Neuronal stem cell (in vitro differentiated cells): ENCODE measurements around the gene GNL3.

Source experiments
- DNase-seq: peaks from one replicate; pipeline ENCODE4 v3.0.0-alpha.2; 2013; ENCODE audit warnings: low spot score
- H2AFZ ChIP-seq: one replicate; pipeline ENCODE4 v1.6.1; 2013; ENCODE audit warnings: mild to moderate bottlenecking, low read length, inconsistent platforms
- H2AK5ac ChIP-seq: 2 replicates; pipeline ENCODE4 v1.6.1; 2013; ENCODE audit warnings: low read depth, mild to moderate bottlenecking, inconsistent platforms, low read length, moderate library complexity, mixed read lengths
- H2BK120ac ChIP-seq: 2 replicates; pipeline ENCODE4 v1.6.1; 2013; ENCODE audit warnings: low read depth, mild to moderate bottlenecking, inconsistent platforms, low read length, moderate library complexity, mixed read lengths
- H2BK12ac ChIP-seq: one replicate; pipeline ENCODE4 v1.6.1; 2013; ENCODE audit warnings: low read length, inconsistent platforms
- H2BK15ac ChIP-seq: 2 replicates; pipeline ENCODE4 v1.6.1; 2013; ENCODE audit warnings: mild to moderate bottlenecking, low read length, inconsistent platforms, mixed read lengths
- H2BK5ac ChIP-seq: one replicate; pipeline ENCODE4 v1.6.1; 2013; ENCODE audit warnings: inconsistent platforms, mild to moderate bottlenecking, low read length, moderate library complexity
- H3K14ac ChIP-seq: one replicate; pipeline ENCODE4 v1.6.1; 2013; ENCODE audit warnings: low read length, inconsistent platforms
- H3K18ac ChIP-seq: 2 replicates; pipeline ENCODE4 v1.6.1; 2013; ENCODE audit warnings: low read length, inconsistent platforms
- H3K23ac ChIP-seq: 2 replicates; pipeline ENCODE4 v1.6.1; 2013; ENCODE audit warnings: low read depth, mild to moderate bottlenecking, mixed read lengths, low read length, inconsistent platforms; ENCODE audit not compliant: poor library complexity
- H3K27ac ChIP-seq: replicated peaks from 3 replicates; pipeline ENCODE4 v1.5.1; 2013; ENCODE audit warnings: low read length, inconsistent platforms
- H3K27me3 ChIP-seq, 3 experiments: 2 replicates each; pipeline ENCODE4 v1.6.1; 2013; ENCODE audit warnings: low read length in 3 of 3, mild to moderate bottlenecking in 2 of 3, inconsistent platforms in 1 of 3, low read depth in 1 of 3, mixed read lengths in 1 of 3, moderate library complexity in 1 of 3; ENCODE audit not compliant: control insufficient read depth in 3 of 3, insufficient read depth in 3 of 3
- H3K36me3 ChIP-seq, 2 donors: replicated peaks in 1 of 2; 2 replicates each; pipeline ENCODE4 v1.6.1; 2013; ENCODE audit warnings: low read length in 2 of 2; ENCODE audit not compliant: control insufficient read depth in 2 of 2, insufficient read depth in 2 of 2
- H3K4ac ChIP-seq: 2 replicates; pipeline ENCODE4 v1.6.1; 2013; ENCODE audit warnings: inconsistent platforms, mild to moderate bottlenecking, low read length, moderate library complexity
- H3K4me1 ChIP-seq, 2 donors: 1 replicate in 1 of 2; 2 replicates in 1 of 2; pipeline ENCODE4 v1.6.1; 2013; ENCODE audit warnings: low read length in 2 of 2, low read depth in 1 of 2; ENCODE audit not compliant: control insufficient read depth in 2 of 2, insufficient read depth in 1 of 2
- H3K4me2 ChIP-seq: one replicate; pipeline ENCODE4 v1.6.1; 2013; ENCODE audit warnings: mild to moderate bottlenecking, low read length, inconsistent platforms; ENCODE audit not compliant: insufficient read depth, poor library complexity, severe bottlenecking
- H3K4me3 ChIP-seq, 2 donors: 2 replicates each; pipeline ENCODE4 v1.5.1; 2013; ENCODE audit warnings: low read length in 2 of 2, mild to moderate bottlenecking in 2 of 2, inconsistent platforms in 1 of 2, moderate library complexity in 1 of 2
- H3K79me1 ChIP-seq: one replicate; pipeline ENCODE4 v1.6.1; 2013; ENCODE audit warnings: low read depth, mild to moderate bottlenecking, inconsistent platforms, low read length, moderate library complexity
- H3K9ac ChIP-seq: one replicate; pipeline ENCODE4 v1.6.1; 2013; ENCODE audit warnings: mild to moderate bottlenecking, low read depth, low read length, inconsistent platforms; ENCODE audit not compliant: poor library complexity
- H3K9me3 ChIP-seq, 2 donors: replicated peaks in 1 of 2; 2 replicates each; pipeline versions ENCODE3 to v1.6.1; 2013; ENCODE audit warnings: low read length in 2 of 2, mild to moderate bottlenecking in 2 of 2, inconsistent platforms in 1 of 2, low read depth in 1 of 2, mixed read lengths in 1 of 2, moderate library complexity in 1 of 2; ENCODE audit not compliant: control insufficient read depth in 2 of 2, insufficient read depth in 1 of 2
- H4K8ac ChIP-seq: one replicate; pipeline ENCODE4 v1.6.1; 2013; ENCODE audit warnings: low read depth, mild to moderate bottlenecking, inconsistent platforms, low read length, moderate library complexity
- H4K91ac ChIP-seq: one replicate; pipeline ENCODE4 v1.6.1; 2013; ENCODE audit warnings: low read length, low read depth, mild to moderate bottlenecking, inconsistent platforms; ENCODE audit not compliant: poor library complexity
- WGBS, 2 donors: extraction: QIAGEN DNeasy Blood & Tissue Kit; methylation state at CpG; one replicate each; pipeline ENCODE4 v1.1.7; 2013; ENCODE audit warnings: missing lambda C conversion rate in 2 of 2, mixed read lengths in 1 of 2; ENCODE audit not compliant: insufficient read length in 2 of 2, insufficient replicate concordance in 1 of 2; ENCODE audit errors: extremely low coverage in 2 of 2; 5-methylcytosine and 5-hydroxymethylcytosine counted together

The GNL3 gene

DNA sequence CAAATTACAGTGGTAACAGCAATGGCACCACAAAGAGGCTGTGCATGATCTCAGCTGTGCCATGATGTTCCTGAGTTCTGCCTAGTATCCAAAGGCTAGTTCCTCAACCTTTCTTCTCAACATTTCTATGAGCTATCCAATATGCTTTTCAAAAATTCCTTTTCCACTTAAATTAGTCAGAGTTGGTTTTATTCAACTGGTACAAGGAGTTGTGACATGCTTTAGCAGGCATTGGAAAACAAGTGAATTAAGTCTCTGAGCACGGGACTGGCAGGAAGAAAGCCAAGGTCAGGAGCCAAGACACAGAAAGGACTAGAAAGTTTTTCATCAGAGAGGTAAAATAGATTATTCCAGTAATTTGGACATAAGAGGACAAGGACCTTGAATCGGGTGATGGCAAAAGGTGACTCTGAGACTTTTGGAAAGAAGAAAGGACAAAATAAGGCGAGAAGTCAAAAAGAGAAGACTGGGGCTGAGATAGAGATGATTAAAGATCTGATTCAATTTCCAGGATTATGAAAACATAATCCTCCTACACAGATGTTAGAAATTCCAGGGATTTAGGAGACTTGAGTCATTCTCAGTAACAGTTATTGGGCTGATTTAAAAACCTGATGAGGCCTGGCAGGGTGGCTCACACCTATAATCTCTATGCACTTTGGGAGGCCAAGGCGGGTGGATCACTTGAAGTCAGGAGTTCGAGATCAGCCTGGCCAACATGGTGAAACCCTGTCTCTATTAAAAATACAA lies 36.2 kb upstream of the GNL3 start:
- Histone ChIP-seq H3K4me2 (no peak overlapping the region), H3K79me1 (no peaks in the 10 kb centered on the region), H3K27me3 (no peaks in the 10 kb centered on the region), H2AK5ac (no peak overlapping the region), H3K18ac (no peak overlapping the region), H2AFZ (no peak overlapping the region), H3K4ac (no peak overlapping the region), H3K23ac (no peak overlapping the region), H3K9ac (no peak overlapping the region), H3K27ac (no peak overlapping the region), H3K4me3 (no peak overlapping the region), H4K8ac (no peak overlapping the region), H2BK12ac (no peak overlapping the region), H3K36me3 (peaks cover 18 to 95% of the 10 kb centered on the region in 2 donors), H2BK120ac (no peak overlapping the region), H3K9me3 (no peaks in the 10 kb centered on the region), H4K91ac (no peak overlapping the region), H2BK5ac (no peak overlapping the region), H3K4me1 (no peaks in the 10 kb centered on the region), H3K14ac (no peak overlapping the region), H2BK15ac (no peak overlapping the region)
- WGBS, 2 donors = no CpG with 5 or more reads among the region's 5 CpGs
- DNase-seq = no peak

DNA sequence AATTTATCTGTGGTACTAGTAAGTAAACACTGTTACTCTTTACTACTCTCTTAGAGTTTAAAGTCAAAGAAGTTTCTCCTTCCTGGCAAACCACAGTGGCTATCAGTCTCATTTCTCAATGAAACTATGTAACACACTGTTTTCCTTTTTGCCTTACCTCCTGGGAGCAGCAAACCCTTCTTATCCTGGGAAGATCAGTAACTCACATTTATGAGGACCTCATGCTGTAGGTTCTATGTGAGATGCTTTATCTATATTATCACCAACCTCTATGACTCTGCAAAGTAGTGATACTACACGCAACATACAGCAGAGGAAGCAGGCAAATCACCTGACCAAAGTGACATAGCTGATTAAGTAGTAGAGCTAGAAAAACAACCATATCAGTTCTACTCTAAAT lies 35.4 kb upstream of the GNL3 start:
- H2BK120ac ChIP-seq = no peak overlapping the region
- H3K4me3 ChIP-seq = no peak overlapping the region
- H3K4ac ChIP-seq = no peak overlapping the region
- no peak overlapping the region for H3K18ac ChIP-seq
- no peak overlapping the region for H2BK5ac ChIP-seq
- no peak overlapping the region for H4K91ac ChIP-seq
- H4K8ac ChIP-seq = no peak overlapping the region
- no peaks in the 10 kb centered on the region for H3K4me1 ChIP-seq
- H3K27me3 ChIP-seq = no peaks in the 10 kb centered on the region
- H2AFZ ChIP-seq = no peak overlapping the region
- H2BK12ac ChIP-seq = no peak overlapping the region
- DNase-seq = no peak
- no peak overlapping the region for H3K4me2 ChIP-seq
- H3K79me1 ChIP-seq = no peaks in the 10 kb centered on the region
- H3K27ac ChIP-seq = no peak overlapping the region
- H3K36me3 ChIP-seq = peaks cover 19 to 95% of the 10 kb centered on the region in 2 donors
- WGBS, 2 donors = no CpG with 5 or more reads among the region's 1 CpG
- no peak overlapping the region for H3K14ac ChIP-seq
- H2AK5ac ChIP-seq = no peak overlapping the region
- no peak overlapping the region for H2BK15ac ChIP-seq
- H3K9me3 ChIP-seq = no peaks in the 10 kb centered on the region
- H3K9ac ChIP-seq = no peak overlapping the region
- no peak overlapping the region for H3K23ac ChIP-seq

DNA sequence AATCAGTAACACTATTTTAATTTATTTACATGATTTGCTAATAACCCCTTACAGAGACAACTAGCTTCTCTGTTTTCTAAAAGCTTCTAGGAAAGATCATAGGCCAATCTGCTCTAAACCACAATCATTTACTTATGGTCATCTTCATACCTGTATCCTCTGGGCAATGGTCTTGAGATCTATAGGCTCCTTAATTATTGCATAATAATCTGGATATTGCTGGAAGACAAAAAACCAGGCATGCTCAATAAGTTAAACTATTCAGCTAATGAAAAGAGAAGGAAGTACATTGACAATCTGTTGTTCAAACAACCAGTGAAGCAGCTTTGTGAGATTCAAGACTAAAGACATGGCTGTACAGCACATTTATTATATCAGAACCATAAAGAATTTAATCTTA lies 34.2 kb upstream of the GNL3 start:
- Histone ChIP-seq H3K14ac (no peak overlapping the region), H3K79me1 (no peaks in the 10 kb centered on the region), H2BK5ac (no peak overlapping the region), H3K27me3 (no peaks in the 10 kb centered on the region), H3K9me3 (no peaks in the 10 kb centered on the region), H3K23ac (no peak overlapping the region), H2BK15ac (no peak overlapping the region), H2AFZ (no peak overlapping the region), H4K8ac (no peak overlapping the region), H4K91ac (no peak overlapping the region), H2BK12ac (no peak overlapping the region), H3K18ac (no peak overlapping the region), H3K36me3 (peaks cover 23 to 95% of the 10 kb centered on the region in 2 donors), H3K27ac (no peak overlapping the region), H3K4me1 (no peaks in the 10 kb centered on the region), H2AK5ac (no peak overlapping the region), H3K9ac (no peak overlapping the region), H2BK120ac (no peak overlapping the region), H3K4me3 (no peak overlapping the region), H3K4ac (no peak overlapping the region), H3K4me2 (no peak overlapping the region)
- no peak for DNase-seq

DNA sequence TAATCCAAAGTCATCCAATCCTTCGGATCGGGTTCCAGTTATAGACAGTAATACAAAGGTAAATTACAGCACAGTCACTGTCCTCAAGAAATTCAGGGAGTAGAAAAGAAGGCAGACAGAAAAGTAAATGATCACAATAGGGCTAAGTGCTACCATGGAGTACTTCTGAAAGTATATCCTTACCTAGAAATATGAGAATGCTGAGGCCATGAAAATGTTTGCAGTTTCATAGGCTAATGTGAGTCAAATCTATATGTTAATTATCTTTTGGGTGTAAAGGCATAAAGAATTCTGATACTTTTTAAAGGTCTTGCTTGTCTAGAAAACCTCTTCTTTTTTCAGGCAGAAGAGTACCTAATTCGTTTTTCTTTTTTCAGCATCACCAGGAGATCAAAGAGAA lies 29.9 kb upstream of the GNL3 start:
- H2BK120ac ChIP-seq = no peak overlapping the region
- no peak overlapping the region for H2BK15ac ChIP-seq
- no peak overlapping the region for H3K4ac ChIP-seq
- H2BK5ac ChIP-seq = no peak overlapping the region
- H3K4me3 ChIP-seq = no peak overlapping the region
- no peak overlapping the region for H3K18ac ChIP-seq
- H2AK5ac ChIP-seq = no peak overlapping the region
- DNase-seq = no peak
- no peaks in the 10 kb centered on the region for H3K4me1 ChIP-seq
- no peaks in the 10 kb centered on the region for H3K79me1 ChIP-seq
- no peaks in the 10 kb centered on the region for H3K27me3 ChIP-seq
- H2BK12ac ChIP-seq = no peak overlapping the region
- H3K14ac ChIP-seq = no peak overlapping the region
- H3K23ac ChIP-seq = no peak overlapping the region
- WGBS, 2 donors = no CpG with 5 or more reads among the region's 3 CpGs
- no peak overlapping the region for H3K4me2 ChIP-seq
- H2AFZ ChIP-seq = no peak overlapping the region
- H3K9ac ChIP-seq = no peak overlapping the region
- H3K27ac ChIP-seq = no peak overlapping the region
- no peak overlapping the region for H4K8ac ChIP-seq
- H3K36me3 ChIP-seq = peaks cover 22 to 96% of the 10 kb centered on the region in 2 donors
- no peaks in the 10 kb centered on the region for H3K9me3 ChIP-seq
- H4K91ac ChIP-seq = no peak overlapping the region
